GM12801 (cell line): ENCODE measurements around the gene ZSCAN2.

Source experiments
- CTCF ChIP-seq: IDR thresholded peaks from one replicate; pipeline ENCODE4 v1.5.1; 2011; ENCODE audit warnings: control low read depth; ENCODE audit not compliant: insufficient read length; ENCODE audit errors: extremely low read depth

ZSCAN2 gene

DNA sequence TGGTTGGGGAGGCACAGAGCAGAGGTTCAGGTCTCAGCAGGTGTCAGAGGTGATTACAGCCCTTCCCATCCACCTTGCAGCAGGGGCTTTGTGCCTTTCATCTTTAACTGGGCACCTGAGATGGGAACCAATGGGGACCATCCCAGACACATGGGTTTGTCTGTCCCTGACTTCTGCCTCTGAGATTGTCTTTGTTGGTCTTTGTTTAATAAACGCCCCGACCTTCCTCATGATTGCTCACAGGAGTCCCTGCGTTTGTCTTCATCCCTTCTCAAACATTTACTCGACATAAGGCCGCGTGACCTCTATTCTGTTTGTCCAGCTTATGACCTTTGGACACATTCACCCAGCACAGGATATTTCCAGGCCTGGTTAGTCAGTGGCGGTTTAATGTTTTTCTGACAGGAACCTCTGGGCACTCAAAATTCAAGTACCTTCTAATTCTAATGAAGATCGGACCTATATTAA lies 5.9 kb downstream of the ZSCAN2 start:
- no peak for TF ChIP-seq CTCF

DNA sequence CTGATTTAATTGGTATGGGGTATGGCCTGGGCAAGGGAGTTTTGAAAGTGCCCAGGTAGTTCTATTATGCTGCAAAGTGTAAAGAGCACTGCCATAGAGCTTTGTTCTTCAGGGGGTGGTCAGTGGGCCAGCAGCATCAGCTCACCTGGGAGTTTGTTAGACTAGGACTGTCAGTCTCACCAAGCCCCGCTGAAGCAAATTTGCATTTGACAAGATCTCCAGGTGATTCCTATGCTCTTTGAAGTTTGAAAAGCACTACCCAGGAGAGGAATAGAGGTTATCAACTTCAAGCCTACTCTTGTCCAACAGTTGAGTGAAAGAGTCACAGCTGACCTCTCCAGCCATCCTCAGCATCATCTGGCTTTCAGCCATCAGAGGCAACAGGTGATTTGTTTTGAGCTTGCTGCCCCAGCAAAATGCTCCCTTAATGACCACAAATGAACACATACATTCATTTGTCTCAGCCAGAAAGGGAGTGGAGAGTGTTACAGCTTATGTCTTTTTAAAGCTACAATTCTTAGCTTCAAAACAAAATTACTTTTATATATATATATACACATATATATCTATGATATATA lies 8.0 kb downstream of the ZSCAN2 start:
- TF ChIP-seq CTCF, result no peak

GRCh38 chr15:84609818-84610525 lies 9.2 kb downstream of the ZSCAN2 start:
- no peak for TF ChIP-seq CTCF

- TF ChIP-seq CTCF, result no peak
These were observed 10.8 kb downstream of the ZSCAN2 start for GRCh38 chr15:84611631-84612030.

DNA sequence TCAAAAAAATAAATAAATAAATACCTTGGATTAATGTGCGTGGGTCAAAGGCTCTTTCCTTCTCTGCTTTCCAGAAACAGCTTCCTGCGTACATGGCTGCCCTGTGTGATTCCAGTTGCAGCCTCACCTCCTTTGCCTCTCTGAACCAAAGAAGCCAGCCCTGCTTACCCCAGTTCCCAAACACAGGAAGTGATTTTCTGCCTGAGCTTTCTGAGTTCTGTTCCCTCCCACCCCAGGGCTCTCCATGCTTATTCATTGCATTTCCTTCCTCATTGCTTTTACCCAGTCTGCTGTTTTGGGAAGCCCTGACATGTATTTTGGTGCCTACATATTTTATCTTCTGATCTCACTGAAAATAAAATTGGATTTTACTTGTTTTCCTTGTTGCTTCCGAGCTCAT lies 15.4 kb downstream of the ZSCAN2 start:
- TF ChIP-seq CTCF, result no peak

DNA sequence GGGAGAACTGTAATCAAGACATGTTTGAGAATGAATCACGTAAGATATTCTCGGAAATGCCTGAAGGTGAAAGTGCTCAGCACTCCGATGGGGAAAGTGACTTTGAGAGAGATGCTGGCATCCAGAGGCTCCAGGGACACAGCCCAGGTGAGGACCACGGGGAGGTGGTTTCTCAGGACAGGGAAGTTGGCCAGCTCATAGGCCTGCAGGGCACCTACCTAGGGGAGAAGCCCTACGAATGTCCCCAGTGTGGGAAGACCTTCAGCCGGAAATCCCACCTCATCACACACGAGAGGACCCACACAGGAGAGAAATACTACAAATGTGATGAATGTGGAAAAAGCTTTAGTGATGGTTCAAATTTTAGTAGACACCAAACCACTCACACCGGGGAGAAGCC lies 19.8 kb downstream of the ZSCAN2 start:
- TF ChIP-seq CTCF, result no peak

DNA sequence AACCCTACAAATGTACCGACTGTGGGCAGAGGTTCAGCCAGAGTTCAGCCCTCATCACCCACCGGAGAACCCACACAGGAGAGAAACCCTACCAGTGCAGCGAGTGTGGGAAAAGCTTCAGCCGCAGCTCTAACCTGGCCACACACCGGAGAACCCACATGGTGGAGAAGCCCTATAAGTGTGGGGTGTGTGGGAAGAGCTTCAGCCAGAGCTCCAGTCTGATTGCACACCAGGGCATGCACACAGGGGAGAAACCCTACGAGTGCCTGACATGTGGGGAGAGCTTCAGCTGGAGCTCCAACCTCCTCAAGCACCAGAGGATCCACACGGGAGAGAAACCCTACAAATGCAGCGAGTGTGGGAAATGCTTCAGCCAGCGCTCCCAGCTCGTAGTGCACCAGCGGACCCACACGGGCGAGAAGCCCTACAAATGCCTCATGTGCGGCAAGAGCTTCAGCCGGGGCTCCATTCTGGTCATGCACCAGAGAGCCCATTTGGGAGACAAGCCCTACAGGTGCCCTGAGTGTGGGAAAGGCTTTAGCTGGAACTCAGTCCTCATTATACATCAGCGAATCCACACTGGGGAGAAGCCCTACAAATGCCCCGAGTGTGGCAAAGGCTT lies 20.7 kb downstream of the ZSCAN2 start:
- TF ChIP-seq CTCF, result no peak
